NCI-H345 (cell line): Measurements from ENCODE around the gene SLC25A34.
A peak's percentile ranks its signal among the peaks of the same experiment; 100 is the strongest.

ENCODE experiments used
- DNase-seq: peaks from one replicate; lab custom pipeline; 2025; lab: John Stamatoyannopoulos, UW

Gene SLC25A34

GRCh38 chr1:15753776-15754175 is 17.7 kb downstream of the SLC25A34 start:
- no peak for DNase-seq

GRCh38 chr1:15755021-15755645 is 19.1 kb downstream of the SLC25A34 start:
- no peak for DNase-seq

- DNase-seq, result no peak
These were observed 19.6 kb downstream of the SLC25A34 start for GRCh38 chr1:15755646-15756040.

- peak; percentile 49 for DNase-seq
These were observed 20.3 kb downstream of the SLC25A34 start for GRCh38 chr1:15756143-15757015.

GRCh38 chr1:15757016-15757543 is 21.0 kb downstream of the SLC25A34 start:
- no peak for DNase-seq

- DNase-seq, result no peak
These were observed 21.7 kb downstream of the SLC25A34 start for GRCh38 chr1:15757575-15758342.

- DNase-seq, result peak; percentile 19
These were observed 22.4 kb downstream of the SLC25A34 start, which contains the start of gene FBLIM1 for GRCh38 chr1:15758343-15758931. FBLIM1 (plus strand) TSS chr1:15758795; CDS start chr1:15764984, 6,189 bp downstream.

- no peak for DNase-seq
These were observed 23.0 kb downstream of the SLC25A34 start for GRCh38 chr1:15758953-15759661.

- no peak for DNase-seq
These were observed 24.6 kb downstream of the SLC25A34 start for GRCh38 chr1:15760520-15761211.

- DNase-seq, result no peak
These were observed 25.5 kb downstream of the SLC25A34 start for GRCh38 chr1:15761366-15762128.

GRCh38 chr1:15762546-15762945 is 26.5 kb downstream of the SLC25A34 start:
- DNase-seq, result no peak

- no peak for DNase-seq
These were observed 28.3 kb downstream of the SLC25A34 start for GRCh38 chr1:15764269-15764764.

GRCh38 chr1:15764890-15765289 is 28.8 kb downstream of the SLC25A34 start:
- DNase-seq, result no peak

- no peak for DNase-seq
These were observed 29.6 kb downstream of the SLC25A34 start for GRCh38 chr1:15765495-15766194.

- no peak for DNase-seq
These were observed 31.9 kb downstream of the SLC25A34 start for GRCh38 chr1:15767941-15768340.

GRCh38 chr1:15768388-15768787 is 32.3 kb downstream of the SLC25A34 start:
- DNase-seq, result no peak

GRCh38 chr1:15770313-15770962 is 34.4 kb downstream of the SLC25A34 start:
- no peak for DNase-seq

GRCh38 chr1:15771836-15772515 is 35.9 kb downstream of the SLC25A34 start:
- DNase-seq, result no peak
